Activated CD4-positive, alpha-beta T cell treated with anti-CD3 and anti-CD28 coated beads for 24 hours (primary cell): ENCODE results near the gene SIM2.

Experiments used
- DNase-seq, 2 donors: peaks; one replicate each; pipeline ENCODE4 v3.0.0-alpha.2; 2020; ENCODE audit warnings: low read depth in 2 of 2

The SIM2 gene

DNA sequence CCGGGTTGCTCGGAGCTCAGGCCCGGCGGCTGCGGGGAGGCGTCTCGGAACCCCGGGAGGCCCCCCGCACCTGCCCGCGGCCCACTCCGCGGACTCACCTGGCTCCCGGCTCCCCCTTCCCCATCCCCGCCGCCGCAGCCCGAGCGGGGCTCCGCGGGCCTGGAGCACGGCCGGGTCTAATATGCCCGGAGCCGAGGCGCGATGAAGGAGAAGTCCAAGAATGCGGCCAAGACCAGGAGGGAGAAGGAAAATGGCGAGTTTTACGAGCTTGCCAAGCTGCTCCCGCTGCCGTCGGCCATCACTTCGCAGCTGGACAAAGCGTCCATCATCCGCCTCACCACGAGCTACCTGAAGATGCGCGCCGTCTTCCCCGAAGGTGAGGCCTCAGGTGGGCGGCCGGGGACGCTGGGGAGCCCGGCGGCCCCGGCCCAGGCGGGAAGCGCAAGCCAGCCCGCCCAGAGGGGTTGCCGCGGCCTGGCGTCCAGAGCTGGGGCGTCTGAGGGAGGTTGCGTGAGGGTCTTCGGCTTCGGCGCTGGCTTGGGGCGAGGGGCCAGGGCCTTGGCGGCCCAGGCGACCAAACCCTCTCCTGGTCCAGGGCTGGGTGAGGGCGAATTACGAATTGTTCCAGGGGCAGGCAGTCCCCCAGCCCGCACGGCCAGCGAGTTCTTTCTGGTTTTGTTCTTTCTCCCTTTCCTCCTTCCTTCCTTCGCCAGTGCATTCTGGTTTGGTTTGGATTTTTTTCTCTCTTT lies 805 bp downstream of the SIM2 start:
- DNase-seq, result no peak

DNA sequence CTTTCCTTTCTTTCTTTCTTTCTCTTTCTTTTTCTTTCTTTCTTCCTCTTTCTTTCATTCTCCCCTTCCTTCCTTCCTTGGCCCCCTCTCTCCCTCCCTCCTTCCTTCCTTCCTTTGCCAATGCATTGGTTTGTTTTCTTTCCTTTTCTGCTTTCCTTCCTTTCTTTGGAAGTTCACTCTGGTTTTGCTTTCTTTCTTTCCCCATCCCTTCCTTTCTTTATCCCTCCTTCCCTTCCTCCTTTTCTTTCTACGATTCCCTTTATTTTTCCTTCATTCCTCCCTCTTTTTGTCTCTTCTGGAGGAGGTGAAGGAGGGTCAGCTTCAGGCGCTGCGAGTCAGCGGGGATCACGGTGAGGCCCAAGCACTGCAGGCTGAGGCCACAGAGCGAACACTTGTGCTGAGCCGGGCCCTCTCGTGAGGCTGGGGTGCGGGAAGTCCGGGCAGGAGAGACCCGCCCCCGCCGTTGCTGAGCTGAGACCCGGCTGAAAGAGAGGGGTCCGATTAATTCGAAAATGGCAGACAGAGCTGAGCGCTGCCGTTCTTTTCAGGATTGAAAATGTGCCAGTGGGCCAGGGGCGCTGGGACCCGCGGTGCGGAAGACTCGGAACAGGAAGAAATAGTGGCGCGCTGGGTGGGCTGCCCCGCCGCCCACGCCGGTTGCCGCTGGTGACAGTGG lies 1.5 kb downstream of the SIM2 start:
- DNase-seq, result no peak

DNA sequence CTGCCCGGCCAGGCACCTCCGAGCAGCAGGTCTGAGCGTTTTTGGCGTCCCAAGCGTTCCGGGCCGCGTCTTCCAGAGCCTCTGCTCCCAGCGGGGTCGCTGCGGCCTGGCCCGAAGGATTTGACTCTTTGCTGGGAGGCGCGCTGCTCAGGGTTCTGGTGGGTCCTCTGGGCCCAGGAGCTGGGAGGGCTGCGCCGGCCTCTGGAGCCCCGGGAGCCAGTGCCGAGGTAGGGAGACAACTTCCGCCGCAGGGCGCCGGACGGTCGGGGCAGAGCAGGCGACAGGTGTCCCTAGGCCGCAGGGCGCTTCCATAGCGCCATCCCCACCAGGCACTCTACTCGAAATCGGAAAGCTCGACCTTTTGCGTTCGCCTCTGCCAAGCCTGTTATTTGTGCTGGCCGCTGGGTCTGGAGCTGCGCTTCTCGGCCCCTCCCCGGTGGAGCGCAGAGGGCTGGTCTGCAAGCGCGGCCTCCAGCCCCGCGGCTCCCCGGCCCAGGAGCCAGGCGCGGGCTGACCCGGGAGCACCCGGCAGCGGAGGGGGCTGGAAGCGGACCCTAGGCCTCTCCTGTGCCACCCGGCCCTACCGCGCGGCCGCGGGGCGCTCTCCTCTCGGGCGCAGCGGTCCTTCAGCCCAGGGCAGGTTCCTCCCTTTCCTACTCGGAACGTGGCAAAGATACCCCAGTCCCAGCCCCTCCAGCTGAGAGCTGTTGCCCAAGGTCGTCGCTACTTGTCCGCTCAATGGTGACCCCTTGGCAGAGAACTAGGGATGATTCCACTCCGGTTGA lies 2.2 kb downstream of the SIM2 start:
- no peak for DNase-seq

DNA sequence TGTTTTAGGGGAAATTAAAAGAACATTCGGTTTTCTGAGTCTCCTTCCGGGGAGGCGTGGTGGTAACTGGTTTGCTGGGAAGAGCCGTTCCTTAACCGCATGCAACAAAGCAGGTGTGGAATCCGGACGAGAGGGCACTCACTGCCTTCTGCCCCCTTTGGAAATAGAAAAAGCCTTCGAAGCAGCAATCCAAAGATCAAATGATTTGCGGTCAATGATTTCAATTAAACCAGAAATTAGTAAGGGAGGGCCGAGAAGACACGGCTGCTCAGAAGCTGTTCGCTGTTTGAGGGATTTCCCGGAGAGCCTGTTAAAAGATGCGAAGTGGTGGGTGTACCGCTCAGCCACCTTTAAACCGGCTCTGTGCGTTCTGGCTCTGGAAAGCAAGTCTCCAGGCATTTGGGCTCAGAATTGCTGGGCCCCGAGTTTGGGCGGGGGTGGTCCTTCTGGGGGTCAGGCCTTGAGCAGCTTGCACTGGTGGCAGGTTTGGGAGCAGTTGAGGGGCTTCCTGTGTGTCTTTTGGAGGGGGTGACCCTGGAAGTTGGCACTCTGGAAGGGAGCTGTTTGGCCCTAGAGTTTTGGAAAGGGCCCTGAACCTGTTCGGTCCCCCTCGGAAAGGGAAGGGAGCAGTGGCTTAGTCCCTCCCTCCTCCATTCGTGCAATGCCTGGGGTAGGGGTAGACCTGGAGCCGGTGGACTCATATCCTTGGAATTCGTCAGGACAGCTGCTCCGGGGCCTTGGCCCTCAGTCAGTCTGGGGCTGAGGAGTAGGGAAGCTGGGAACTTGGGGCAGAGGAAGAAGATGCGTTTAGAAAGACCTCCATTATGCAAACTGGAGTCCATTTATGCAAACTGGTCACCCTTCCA lies 3.1 kb downstream of the SIM2 start:
- no peak for DNase-seq

DNA sequence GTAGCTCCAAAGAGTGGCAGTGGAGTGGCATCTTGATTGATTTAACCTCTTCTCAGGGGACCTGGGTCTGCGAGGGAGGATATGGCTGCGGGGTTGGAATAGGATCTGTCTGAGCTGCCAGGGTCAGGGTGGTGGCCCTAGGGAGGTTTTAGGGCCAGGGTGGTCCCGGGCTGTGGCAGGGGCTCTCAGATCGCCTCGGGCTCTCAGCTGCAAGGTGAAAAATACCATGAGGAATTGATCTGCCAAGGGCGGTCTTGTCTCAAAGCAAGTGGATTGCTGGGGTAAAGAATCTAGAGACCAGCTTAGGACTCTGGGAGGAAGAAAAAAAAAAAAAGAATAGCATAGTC lies 3.7 kb downstream of the SIM2 start:
- DNase-seq, result no peak

DNA sequence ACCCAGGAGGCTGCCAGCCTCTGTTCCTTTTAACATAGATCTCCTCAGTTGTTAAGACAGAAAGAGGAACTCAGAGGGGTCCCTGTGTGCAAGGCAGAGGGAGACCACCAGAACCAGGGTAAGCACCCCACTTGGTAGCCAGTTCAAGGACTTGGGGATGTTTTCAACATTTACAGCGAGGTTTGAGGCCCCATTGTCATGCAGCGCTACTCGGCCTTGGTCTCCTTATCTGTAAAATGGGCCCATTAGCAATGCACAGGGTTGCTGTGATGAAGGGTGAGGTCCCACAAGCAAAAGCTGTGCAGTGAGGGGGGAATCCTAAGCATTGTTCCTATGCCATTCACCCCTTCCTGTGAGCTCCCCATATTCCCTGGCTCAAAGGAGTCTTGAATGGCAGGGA lies 4.2 kb downstream of the SIM2 start:
- no peak for DNase-seq

DNA sequence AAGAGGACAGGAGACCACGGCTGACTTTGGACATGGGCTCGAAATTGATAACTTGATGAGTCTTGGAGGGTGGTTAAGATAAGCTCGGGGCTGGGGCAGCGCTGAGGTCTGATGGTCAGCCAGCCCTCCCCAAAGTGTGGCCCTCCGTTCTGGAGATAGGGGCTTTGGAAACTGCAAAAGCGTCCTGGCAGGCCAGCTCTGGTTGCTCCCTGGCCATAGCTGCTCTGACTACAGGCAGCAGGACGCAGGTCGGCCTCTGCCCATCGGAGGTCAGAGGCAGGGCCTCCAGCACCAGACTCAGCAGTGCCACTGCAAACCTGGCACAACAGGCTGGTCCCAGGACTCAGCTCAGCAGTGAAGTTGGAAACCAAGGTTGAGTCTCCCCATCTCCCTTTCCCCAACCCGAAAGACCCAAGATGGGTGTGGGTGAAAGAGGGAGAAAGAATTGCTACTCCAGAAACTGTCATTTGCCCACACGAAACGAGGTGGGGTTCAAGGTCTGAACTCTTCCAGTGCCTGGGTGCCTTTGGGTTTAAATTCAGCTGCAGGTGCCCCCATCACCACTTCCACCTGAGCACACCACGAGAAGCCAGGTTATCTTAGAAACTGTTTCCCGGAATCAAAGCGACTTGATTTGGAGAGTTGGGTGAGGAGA lies 4.8 kb downstream of the SIM2 start:
- no peak for DNase-seq

DNA sequence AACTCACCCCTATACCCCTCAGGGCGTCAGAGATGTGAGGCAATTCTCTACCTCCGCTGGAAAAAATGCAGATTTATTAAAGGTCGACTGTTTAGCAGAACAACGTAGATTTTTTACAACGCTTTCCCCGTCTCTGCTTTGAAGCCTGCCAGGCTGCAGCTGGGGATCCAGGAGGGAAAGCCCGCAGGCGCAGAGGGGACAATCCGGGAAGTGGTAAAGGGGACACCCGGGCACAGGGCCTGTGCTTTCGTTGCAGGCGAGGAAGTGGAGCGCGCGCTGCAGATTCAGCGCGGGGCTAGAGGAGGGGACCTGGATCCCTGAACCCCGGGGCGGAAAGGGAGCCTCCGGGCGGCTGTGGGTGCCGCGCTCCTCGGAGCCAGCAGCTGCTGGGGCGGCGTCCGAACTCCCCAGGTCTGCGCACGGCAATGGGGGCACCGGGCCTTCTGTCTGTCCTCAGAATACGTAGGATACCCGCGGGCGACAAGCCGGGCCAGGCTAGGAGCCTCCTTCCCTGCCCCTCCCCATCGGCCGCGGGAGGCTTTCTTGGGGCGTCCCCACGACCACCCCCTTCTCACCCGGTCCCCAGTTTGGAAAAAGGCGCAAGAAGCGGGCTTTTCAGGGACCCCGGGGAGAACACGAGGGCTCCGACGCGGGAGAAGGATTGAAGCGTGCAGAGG lies 5.5 kb downstream of the SIM2 start:
- no peak for DNase-seq

DNA sequence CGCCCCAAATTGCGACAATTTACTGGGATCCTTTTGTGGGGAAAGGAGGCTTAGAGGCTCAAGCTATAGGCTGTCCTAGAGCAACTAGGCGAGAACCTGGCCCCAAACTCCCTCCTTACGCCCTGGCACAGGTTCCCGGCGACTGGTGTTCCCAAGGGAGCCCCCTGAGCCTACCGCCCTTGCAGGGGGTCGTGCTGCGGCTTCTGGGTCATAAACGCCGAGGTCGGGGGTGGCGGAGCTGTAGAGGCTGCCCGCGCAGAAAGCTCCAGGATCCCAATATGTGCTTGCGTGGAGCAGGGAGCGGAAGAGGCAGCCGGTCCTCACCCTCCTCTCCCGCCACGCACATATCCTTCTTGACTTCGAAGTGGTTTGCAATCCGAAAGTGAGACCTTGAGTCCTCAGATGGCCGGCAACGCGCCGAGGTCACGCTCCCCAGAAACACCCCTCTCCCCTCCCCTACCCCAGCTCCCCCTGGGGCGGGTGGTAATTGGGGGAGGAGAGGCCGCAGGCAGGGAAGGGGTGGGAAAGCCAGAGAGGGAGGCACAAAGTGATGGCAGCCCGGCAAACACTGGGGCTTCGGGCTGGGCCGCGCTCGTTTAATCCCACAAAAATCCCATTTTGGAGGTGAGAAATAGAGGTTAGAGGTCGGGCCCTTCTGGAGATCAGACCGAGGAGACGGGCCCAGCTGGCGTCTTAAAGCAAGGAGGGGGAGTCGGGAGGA lies 6.2 kb downstream of the SIM2 start:
- DNase-seq, result no peak

DNA sequence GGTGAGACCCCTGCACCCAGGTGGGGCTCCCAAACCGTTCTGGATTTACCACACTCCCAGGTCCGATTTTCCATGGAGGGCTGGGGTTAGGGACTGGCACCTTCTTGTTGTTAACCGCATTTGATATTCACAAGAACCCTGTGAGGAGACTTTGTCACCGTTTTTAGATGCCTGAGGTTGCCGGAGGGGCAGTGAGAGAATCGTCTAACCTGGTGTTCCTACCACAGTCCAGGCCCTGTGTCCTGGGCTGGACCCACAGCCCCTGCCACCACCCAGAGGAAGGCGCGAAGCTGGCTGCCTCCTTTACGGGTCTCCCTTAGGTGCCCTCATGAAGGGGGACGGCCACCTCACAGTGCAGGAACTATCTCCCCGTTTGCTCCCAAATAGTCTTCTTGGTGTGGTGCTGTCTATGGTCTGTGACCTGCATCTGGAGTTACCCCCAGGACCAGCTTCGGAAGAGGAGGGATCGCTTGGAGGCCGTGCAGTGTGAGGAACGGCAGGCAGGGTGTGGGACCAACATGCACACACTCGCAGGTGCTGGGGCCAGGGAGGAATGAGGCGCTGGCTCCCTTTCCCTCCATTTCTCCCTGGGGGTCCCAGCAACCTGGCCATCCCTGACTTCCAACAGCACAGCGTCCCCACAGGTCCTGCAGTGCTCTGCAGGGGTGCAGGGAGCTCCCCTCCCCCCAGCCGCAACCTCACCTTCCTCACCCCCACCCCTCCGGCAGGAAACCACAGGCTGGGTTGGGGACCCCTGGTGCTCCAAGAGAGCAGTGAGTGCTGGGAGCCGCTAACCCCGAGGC lies 7.0 kb downstream of the SIM2 start:
- no peak for DNase-seq

DNA sequence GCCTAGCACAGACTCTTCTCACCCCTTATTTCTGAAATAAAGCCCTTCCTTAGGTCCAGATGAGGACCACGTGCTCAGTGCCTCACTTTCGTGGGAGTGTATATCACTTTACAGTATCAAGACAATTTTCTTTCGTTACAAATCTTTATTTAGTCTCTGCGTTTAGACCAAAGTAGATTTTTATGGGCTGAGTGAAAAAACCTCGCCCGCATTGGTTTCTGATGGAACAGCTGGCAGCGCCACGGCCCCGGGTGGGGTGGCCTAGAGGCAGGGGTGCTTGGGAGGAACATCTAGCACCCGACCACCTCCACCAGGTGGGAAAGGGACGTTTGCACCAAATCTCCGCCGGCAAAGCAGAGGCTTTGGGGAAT lies 7.6 kb downstream of the SIM2 start:
- DNase-seq, result no peak

DNA sequence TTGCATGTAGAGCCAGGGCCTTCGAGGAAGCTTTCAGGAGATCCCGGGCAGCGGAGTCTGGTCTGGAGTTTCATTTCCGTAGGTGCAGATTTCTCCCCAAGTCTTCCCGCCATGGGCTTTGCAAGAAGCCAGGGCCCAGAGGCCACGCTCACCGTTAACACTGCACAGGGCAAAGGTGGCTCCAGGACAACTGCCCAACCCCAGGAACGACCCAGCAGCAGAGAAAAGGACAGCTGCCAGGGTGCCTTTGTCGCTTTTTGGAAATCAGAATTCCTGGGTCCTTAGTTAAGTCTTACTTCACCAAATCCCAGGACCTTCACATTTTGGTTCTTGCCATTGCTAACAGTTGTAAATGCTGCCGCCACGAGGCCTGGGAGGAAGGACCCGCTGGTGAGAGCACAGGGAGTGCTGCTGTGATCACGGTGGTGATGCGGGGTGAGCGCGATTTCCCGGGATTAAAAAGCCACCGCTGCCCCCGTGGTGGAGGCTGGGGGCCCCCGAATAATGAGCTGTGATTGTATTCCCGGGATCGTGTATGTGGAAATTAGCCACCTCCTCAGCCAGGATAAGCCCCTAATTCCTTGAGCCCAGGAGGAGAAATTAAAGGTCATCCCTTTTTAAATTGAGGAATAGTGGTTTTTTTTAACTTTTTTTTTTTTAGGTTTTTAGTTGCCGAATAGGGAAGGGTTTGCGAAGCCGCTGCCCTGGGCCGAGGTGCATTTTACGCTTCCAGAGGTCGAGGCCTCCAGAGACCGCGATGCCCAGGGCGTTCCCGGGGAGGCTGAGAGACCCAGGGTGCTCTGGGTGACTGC lies 8.2 kb downstream of the SIM2 start:
- no peak for DNase-seq

DNA sequence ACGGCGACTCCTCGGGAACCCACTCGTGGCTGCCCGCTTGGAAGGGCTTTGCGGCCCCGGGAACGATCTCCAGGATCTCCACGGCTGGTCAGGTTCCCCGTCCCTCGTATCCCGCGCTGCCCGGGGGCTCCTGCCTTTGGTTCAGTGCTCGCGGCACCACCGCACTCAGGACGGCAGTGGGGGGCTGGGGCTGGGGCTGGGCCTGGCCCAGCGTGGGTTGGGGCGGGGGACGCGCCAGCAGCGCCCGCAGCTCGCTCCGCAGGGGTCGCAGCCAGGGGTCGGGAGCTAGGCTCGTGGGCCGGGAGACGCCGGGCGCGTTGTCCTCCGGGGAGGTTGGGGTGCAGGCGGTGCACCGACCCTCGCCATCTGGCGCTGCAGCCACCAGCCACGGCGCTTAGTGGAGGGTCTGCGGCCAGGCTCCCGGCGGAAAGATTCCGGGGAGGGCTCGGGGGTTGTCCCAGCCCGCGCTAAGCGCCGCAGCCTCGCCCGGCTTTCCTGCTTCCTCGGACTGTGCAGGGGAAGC lies 8.9 kb downstream of the SIM2 start:
- no peak for DNase-seq

DNA sequence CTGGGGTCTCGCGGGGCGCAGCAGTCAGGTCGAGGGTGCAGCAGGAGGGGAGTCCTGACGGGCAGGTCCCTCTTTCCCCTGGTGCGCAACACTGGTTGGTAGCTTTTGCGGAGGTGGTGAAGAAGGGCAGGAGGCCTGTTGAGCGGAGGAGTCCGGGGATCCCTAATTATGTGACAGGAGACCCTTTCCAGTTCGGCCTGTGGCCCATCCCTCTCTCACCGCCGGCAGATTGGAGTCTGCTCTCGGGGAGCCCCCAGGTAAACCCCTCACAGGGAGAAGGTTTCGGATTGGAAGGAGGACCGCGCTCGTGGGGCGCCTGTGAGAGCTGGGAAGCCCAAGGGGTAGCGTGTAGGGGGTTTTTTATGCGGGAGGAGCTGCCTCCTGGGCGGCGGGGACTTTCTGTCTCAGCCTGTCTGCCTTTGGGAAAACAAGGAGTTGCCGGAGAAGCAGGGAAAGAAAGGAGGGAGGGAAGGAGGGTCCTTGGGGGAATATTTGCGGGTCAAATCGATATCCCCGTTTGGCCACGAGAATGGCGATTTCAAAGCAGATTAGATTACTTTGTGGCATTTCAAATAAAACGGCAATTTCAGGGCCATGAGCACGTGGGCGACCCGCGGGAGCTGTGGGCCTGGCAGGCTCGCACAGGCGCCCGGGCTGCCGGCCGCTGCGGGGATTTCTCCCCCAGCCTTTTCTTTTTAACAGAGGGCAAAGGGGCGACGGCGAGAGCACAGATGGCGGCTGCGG lies 9.5 kb downstream of the SIM2 start:
- DNase-seq, result no peak

DNA sequence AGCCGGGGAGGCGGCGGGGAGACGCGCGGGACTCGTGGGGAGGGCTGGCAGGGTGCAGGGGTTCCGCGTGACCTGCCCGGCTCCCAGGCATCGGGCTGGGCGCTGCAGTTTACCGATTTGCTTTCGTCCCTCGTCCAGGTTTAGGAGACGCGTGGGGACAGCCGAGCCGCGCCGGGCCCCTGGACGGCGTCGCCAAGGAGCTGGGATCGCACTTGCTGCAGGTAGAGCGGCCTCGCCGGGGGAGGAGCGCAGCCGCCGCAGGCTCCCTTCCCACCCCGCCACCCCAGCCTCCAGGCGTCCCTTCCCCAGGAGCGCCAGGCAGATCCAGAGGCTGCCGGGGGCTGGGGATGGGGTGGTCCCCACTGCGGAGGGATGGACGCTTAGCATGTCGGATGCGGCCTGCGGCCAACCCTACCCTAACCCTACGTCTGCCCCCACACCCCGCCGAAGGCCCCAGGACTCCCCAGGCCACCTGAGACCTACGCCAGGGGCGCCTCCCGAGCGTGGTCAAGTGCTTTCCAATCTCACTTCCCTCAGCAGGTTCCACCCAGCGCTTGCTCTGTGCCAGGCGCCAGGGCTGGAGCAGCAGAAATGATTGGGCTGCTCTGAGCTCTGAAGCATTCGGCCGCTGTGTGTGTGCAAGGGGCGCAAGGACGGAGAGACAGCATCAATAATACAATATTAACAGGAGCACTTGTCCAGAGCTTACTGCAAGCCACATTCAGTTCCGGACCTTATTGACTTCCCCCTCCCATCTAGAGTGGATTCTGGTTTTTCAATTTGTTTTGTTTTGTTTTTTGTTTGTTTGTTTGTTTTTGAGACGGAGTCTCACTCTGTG lies 10.3 kb downstream of the SIM2 start:
- DNase-seq, result no peak

DNA sequence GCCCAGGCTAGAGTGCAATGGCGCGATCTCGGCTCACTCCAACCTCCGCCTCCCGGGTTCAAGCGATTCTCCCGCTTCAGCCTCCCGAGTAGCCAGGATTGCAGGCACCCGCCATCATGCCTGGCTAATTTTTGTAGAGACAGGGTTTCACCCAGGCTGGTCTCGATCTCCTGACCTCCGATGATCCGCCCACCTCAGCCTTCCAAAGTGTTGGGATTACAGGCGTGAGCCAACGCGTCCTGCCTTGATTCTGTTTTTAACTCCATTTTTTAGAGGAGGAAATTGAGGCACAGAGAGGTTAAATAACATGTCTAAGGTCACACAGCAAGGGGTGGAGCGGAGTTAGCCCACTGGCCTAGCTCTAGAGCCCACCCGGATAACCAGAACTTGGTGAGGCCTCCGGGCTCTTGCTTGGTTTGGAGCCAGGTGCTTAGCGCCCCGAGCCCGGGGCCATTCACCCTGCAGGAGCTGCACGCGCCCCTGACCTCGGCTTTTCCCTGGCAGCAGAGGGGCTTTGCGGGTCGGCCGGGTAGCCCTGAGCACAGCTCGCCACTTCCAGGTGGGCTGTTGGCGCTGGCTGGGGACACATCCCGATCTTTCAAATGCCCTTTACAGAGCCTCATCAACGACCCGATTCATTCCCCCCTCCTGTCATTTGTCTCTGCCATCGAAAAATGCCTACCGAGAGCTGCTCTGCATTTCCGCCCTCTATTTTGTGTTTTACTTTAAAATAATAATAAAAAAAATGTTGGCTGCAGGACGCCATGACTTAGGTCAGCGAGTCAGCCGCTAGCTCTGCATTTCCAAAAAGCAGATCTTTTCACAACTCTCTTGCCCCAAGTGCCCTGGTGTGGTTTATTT lies 11.2 kb downstream of the SIM2 start:
- DNase-seq, result no peak
